ENCODE measurements around the gene APOLD1.

DNA sequence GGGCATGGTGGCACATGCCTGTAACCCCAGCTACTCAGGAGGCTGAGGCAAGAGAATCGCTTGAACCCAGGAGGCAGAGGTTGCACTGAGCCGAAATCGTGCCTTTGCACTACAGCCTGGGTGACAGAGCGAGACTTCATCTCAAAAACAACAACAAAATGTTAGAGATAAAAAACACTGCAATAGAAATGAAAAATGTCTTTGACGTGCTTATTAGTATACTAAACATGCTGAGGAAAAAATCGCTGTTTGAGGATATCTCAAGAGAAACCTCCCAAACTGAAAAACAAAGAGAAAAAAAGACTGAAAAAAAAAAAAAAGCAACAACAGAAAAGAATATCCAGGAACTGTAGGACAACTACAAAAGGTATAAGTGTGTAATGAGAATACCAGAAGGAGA is 15.2 kb upstream of the APOLD1 start:
- TF ChIP-seq, protein P1, sequence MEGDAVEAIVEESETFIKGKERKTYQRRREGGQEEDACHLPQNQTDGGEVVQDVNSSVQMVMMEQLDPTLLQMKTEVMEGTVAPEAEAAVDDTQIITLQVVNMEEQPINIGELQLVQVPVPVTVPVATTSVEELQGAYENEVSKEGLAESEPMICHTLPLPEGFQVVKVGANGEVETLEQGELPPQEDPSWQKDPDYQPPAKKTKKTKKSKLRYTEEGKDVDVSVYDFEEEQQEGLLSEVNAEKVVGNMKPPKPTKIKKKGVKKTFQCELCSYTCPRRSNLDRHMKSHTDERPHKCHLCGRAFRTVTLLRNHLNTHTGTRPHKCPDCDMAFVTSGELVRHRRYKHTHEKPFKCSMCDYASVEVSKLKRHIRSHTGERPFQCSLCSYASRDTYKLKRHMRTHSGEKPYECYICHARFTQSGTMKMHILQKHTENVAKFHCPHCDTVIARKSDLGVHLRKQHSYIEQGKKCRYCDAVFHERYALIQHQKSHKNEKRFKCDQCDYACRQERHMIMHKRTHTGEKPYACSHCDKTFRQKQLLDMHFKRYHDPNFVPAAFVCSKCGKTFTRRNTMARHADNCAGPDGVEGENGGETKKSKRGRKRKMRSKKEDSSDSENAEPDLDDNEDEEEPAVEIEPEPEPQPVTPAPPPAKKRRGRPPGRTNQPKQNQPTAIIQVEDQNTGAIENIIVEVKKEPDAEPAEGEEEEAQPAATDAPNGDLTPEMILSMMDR (IDR thresholded peaks at IDR 0.05): no peak
- TF ChIP-seq POLR2AphosphoS5 (IDR thresholded peaks at IDR 0.05): no peak
- TF ChIP-seq POLR2A (IDR thresholded peaks at IDR 0.05): no peak
